Measurements from ENCODE around the gene HIRIP3. TPM values are rescaled to one million over a fixed set of nuclear protein-coding genes. Genes with fewer than 3 reads are reported as not detected.
"Not testable (repeated sequence)": the region's sequence is repeated elsewhere in the genome, so short reads cannot be mapped to it uniquely, and the experiment has no call there.

Gene HIRIP3
- total RNA-seq, 4 donors from 2014 or later, result 25.6 to 31.4 (median 28.2) TPM

DNA sequence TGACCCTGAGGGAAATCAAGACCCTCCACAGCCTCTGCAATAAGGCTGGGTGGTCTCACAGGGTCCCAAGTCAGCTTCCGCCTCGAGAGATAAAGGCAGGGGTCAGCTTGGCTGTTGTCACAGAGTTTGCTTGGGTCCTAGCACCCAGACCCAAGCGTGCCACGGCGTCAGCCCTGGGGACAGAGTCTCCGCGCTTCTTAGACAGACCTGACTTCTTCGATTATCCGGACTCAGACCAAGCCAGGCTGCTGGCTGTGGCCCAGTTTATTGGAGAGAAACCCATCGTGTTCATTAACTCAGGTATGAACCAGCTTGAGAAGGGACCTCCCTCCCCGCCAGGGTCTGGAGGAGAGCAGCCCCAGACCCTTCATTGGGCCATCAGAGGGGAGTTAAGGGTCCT is 28.2 kb upstream of the HIRIP3 start:
- Histone ChIP-seq H3K4me3 (no peak overlapping the region), H3K9me3 (no peaks in the 10 kb centered on the region), H3K27ac (no peak overlapping the region), H3K4me1 (peaks cover 0 to 14% (median 4%) of the 10 kb centered on the region in 3 donors), H3K27me3 (peaks cover 45% of the 10 kb centered on the region), H3K36me3 (no peaks in the 10 kb centered on the region)
- WGBS, 2 donors (ENCODE audit: low coverage in 1 of 2), result 80% methylated on average over 5 of the region's 11 CpGs; no CpG with 5 or more reads in 1 of the 2 donors
- no peak for ATAC-seq
- TF ChIP-seq EP300 (IDR thresholded peaks at IDR 0.05) (no peak), POLR2A (IDR thresholded peaks at IDR 0.05) (no peak)

- H3K9me3 ChIP-seq, result no peaks in the 10 kb centered on the region
- ATAC-seq, result no peak
- H3K36me3 ChIP-seq, result no peaks in the 10 kb centered on the region
- H3K4me1 ChIP-seq, result peaks cover 0 to 14% (median 4%) of the 10 kb centered on the region in 3 donors
- 71 to 84% methylated on average over 1 to 6 of the region's 6 CpGs for WGBS, 2 donors (ENCODE audit: low coverage in 1 of 2)
- peaks cover 38% of the 10 kb centered on the region for H3K27me3 ChIP-seq
- TF ChIP-seq, protein P1, sequence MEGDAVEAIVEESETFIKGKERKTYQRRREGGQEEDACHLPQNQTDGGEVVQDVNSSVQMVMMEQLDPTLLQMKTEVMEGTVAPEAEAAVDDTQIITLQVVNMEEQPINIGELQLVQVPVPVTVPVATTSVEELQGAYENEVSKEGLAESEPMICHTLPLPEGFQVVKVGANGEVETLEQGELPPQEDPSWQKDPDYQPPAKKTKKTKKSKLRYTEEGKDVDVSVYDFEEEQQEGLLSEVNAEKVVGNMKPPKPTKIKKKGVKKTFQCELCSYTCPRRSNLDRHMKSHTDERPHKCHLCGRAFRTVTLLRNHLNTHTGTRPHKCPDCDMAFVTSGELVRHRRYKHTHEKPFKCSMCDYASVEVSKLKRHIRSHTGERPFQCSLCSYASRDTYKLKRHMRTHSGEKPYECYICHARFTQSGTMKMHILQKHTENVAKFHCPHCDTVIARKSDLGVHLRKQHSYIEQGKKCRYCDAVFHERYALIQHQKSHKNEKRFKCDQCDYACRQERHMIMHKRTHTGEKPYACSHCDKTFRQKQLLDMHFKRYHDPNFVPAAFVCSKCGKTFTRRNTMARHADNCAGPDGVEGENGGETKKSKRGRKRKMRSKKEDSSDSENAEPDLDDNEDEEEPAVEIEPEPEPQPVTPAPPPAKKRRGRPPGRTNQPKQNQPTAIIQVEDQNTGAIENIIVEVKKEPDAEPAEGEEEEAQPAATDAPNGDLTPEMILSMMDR (IDR thresholded peaks at IDR 0.05), result no peak
- TF ChIP-seq POLR2AphosphoS5 (IDR thresholded peaks at IDR 0.05), result no peak
- TF ChIP-seq EP300 (IDR thresholded peaks at IDR 0.05), result no peak
- no peak for TF ChIP-seq POLR2A (IDR thresholded peaks at IDR 0.05)
- no peak within 1 kb of the TSS for H3K27ac ChIP-seq
- H3K4me3 ChIP-seq, result no peak within 1 kb of the TSS
These were observed 27.5 kb upstream of the HIRIP3 start, which contains the start of gene C16orf92 for GRCh38 chr16:30022887-30023286. Gene C16orf92, plus strand, starts transcription at chr16:30023198. Its CDS starts 143 bp downstream, at chr16:30023341.

DNA sequence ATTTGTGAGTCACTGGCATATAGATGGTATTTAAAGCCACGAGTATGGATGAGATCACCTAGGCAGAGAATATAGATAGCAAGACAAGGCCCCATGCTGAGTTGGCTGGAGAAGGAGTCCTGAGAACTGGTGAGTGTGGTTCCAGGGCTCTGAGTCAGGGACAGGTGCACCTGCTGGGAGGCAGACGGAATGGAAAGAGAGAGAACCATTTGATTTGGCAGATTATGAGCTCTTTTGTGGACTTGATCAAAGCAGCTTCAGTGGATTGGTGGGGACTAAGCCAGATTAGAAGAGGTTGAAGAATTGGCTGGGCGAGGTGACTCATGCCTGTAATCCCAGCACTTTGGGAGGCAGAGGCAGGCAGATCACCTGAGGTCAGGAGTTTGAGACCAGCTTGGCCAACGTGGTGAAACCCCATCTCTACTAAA is 23.3 kb upstream of the HIRIP3 start:
- H3K36me3 ChIP-seq, result no peaks in the 10 kb centered on the region
- peaks cover 0 to 14% (median 4%) of the 10 kb centered on the region in 3 donors for H3K4me1 ChIP-seq
- no peak overlapping the region for H3K27ac ChIP-seq
- H3K4me3 ChIP-seq, result no peak overlapping the region
- TF ChIP-seq EP300 (IDR thresholded peaks at IDR 0.05) (no peak), POLR2A (IDR thresholded peaks at IDR 0.05) (no peak), POLR2AphosphoS5 (IDR thresholded peaks at IDR 0.05) (no peak)
- TF ChIP-seq, protein P1 (IDR thresholded peaks at IDR 0.05), result no peak
- whole genome bisulfite sequencing, 2 donors (ENCODE audit: low coverage in 1 of 2), result 66 to 89% methylated on average over 3 to 4 of the region's 4 CpGs
- no peak for ATAC-seq
- no peaks in the 10 kb centered on the region for H3K9me3 ChIP-seq
- H3K27me3 ChIP-seq, result no peaks in the 10 kb centered on the region

DNA sequence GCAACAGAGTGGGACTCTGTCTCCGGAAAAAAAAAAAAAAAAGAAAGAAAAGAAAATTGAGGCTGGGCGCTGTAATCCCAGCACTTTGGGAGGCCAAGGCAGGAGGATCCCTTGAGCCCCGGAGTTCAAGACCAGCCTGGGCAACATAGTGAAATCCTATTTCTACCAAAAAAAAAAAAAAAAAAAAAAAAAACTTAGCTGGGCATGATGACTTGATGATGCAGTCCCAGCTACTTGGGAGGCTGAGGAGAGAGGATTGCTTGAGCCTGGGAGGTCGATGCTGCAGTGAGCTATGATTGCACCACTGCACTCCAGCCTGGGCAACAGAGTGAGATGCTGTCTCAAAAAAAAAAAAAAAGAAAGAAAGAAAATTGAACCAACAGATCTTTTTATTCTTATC is 22.5 kb upstream of the HIRIP3 start:
- not testable (repeated sequence) for ATAC-seq
- H3K4me1 ChIP-seq, result peaks cover 0 to 14% (median 4%) of the 10 kb centered on the region in 3 donors
- WGBS, 2 donors (ENCODE audit: low coverage in 1 of 2), result 70 to 88% methylated on average over 2 to 3 of the region's 4 CpGs

DNA sequence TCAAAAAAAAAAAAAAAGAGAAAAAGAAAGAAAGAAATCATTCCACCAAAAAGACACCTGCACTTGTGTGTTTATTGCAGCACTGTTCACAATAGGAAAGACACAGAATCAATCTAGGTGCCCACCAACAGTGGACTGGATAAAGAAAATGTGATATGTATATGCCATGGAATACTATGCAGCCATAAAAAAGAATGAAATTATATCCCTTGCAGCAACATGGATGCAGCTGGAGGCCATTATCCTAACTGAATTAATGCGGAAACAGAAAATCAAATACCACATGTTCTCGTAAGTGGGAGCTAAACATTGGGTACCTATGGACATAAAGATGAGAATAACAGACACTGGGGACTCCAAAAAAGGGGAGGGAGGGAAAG is 21.9 kb upstream of the HIRIP3 start:
- peaks cover 0 to 14% (median 4%) of the 10 kb centered on the region in 3 donors for H3K4me1 ChIP-seq
- H3K27ac ChIP-seq, result no peak overlapping the region
- TF ChIP-seq, protein P1 (IDR thresholded peaks at IDR 0.05), result no peak
- TF ChIP-seq EP300 (IDR thresholded peaks at IDR 0.05), result no peak
- no peak for TF ChIP-seq POLR2AphosphoS5 (IDR thresholded peaks at IDR 0.05)
- TF ChIP-seq POLR2A (IDR thresholded peaks at IDR 0.05), result no peak
- WGBS, 2 donors (ENCODE audit: low coverage in 1 of 2), result 91 to 100% methylated on average over 2 of the region's 2 CpGs
- no peaks in the 10 kb centered on the region for H3K9me3 ChIP-seq
- no peak for ATAC-seq
- H3K36me3 ChIP-seq, result no peaks in the 10 kb centered on the region
- no peak overlapping the region for H3K4me3 ChIP-seq
- H3K27me3 ChIP-seq, result peaks cover 6% of the 10 kb centered on the region

More for the DNA sequence above, 22.5 kb upstream of the HIRIP3 start:
- H3K9me3 ChIP-seq, H3K4me3 ChIP-seq, H3K27ac ChIP-seq, H3K27me3 ChIP-seq, H3K36me3 ChIP-seq: not testable (repeated sequence)

- no peak overlapping the region for H3K4me3 ChIP-seq
- no peaks in the 10 kb centered on the region for H3K36me3 ChIP-seq
- no peak for TF ChIP-seq POLR2A (IDR thresholded peaks at IDR 0.05)
- TF ChIP-seq EP300 (IDR thresholded peaks at IDR 0.05), result no peak
- TF ChIP-seq POLR2AphosphoS5 (IDR thresholded peaks at IDR 0.05), result no peak
- TF ChIP-seq, protein P1 (IDR thresholded peaks at IDR 0.05), result no peak
- WGBS, 2 donors (ENCODE audit: low coverage in 1 of 2), result 63 to 80% methylated on average over 5 to 7 of the region's 8 CpGs
- no peak for ATAC-seq
- H3K27me3 ChIP-seq, result peaks cover 12% of the 10 kb centered on the region
- peaks cover 0 to 14% (median 4%) of the 10 kb centered on the region in 3 donors for H3K4me1 ChIP-seq
- H3K9me3 ChIP-seq, result no peaks in the 10 kb centered on the region
- H3K27ac ChIP-seq, result no peak overlapping the region
These were observed 21.3 kb upstream of the HIRIP3 start for GRCh38 chr16:30016555-30017276.

DNA sequence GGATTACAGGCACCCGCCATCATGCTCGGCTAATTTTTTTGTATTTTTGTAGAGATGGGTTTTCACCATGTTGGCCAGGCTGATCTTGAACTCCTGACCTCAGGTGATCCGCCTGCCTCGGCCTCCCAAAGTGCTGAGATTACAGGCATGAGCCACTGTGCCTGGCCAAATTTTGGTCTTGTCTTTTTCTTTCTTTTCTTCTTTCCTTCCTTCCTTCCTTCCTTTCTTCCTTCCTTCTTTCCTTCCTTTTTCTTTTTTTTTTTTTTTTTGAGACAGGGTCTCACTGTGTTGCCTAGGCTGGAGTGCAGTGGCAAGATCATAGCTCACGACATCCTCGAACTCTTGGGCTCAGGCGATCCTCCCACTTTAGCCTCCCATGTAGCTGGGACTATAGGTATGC is 20.0 kb upstream of the HIRIP3 start:
- WGBS, 2 donors (ENCODE audit: low coverage in 1 of 2), result 74 to 81% methylated on average over 4 to 5 of the region's 7 CpGs
- not testable (repeated sequence) for H3K36me3 ChIP-seq, ATAC-seq, H3K27ac ChIP-seq, H3K4me3 ChIP-seq, H3K9me3 ChIP-seq
- peaks cover 24% of the 10 kb centered on the region for H3K27me3 ChIP-seq
- H3K4me1 ChIP-seq, result peaks cover 7 to 16% (median 12%) of the 10 kb centered on the region in 3 donors

- WGBS, 2 donors (ENCODE audit: low coverage in 1 of 2), result 72 to 80% methylated on average over 2 to 12 of the region's 14 CpGs
- H3K9me3 ChIP-seq, ATAC-seq, H3K4me3 ChIP-seq, H3K27ac ChIP-seq, H3K36me3 ChIP-seq: not testable (repeated sequence)
- peaks cover 53% of the 10 kb centered on the region for H3K27me3 ChIP-seq
- H3K4me1 ChIP-seq, result peaks cover 7 to 23% (median 12%) of the 10 kb centered on the region in 3 donors
These were observed 17.2 kb upstream of the HIRIP3 start for GRCh38 chr16:30012598-30012997.
